ENCODE data around the gene FTH1.
A peak's percentile ranks its signal among the peaks of the same experiment; 100 is the strongest.
"Not testable (repeated sequence)": the region's sequence is repeated elsewhere in the genome, so short reads cannot be mapped to it uniquely, and the experiment has no call there.

FTH1 gene

GRCh38 chr11:61963282-61964057 lies 4.0 kb downstream of the FTH1 start:
- no peak for DNase-seq (ENCODE audit: low spot score)

GRCh38 chr11:61963016-61963281 lies 4.5 kb downstream of the FTH1 start:
- no peak for DNase-seq (ENCODE audit: low spot score)

DNA sequence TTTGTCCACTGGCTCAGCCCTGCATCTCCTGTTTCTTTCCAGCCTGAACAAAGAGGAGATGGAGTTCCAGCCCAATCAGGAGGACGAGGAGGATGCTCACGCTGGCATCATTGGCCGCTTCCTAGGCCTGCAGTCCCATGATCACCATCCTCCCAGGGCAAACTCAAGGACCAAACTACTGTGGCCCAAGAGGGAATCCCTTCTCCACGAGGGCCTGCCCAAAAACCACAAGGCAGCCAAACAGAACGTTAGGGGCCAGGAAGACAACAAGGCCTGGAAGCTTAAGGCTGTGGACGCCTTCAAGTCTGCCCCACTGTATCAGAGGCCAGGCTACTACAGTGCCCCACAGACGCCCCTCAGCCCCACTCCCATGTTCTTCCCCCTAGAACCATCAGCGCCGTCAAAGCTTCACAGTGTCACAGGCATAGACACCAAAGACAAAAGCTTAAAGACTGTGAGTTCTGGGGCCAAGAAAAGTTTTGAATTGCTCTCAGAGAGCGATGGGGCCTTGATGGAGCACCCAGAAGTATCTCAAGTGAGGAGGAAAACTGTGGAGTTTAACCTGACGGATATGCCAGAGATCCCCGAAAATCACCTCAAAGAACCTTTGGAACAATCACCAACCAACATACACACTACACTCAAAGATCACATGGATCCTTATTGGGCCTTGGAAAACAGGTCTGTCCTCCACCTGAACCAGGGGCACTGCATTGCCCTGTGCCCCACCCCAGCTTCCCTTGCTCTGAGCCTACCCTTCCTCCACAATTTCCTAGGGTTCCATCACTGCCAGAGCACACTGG lies 5.0 kb downstream of the FTH1 start:
- no peak for DNase-seq (ENCODE audit: low spot score)

GRCh38 chr11:61961570-61962212 lies 5.7 kb downstream of the FTH1 start:
- DNase-seq (ENCODE audit: low spot score): peak; percentile 62

GRCh38 chr11:61960532-61960931 lies 6.9 kb downstream of the FTH1 start:
- no peak for DNase-seq (ENCODE audit: low spot score)

GRCh38 chr11:61959678-61960077 lies 7.8 kb downstream of the FTH1 start:
- DNase-seq (ENCODE audit: low spot score): no peak

- DNase-seq (ENCODE audit: low spot score): no peak
Observed at GRCh38 chr11:61959114-61959513, 8.3 kb downstream of the FTH1 start.

DNA sequence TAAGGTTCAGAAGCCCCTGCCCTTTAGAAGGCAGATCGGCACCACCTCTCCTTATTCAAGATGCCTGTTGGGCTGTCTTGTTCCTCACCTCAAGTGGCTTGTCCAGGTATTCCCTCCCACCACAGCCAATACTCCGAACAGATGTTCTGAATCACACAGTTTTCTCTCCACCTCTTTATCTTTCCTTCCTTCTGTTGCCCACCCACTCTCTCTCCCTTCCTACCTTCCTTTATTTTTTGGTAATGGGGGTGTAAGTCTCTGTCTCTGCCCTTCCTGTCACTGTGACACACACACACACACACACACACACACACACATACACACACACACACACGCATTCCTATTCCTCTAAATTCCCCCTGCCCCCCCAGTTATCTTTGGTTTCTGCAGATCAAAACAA lies 8.8 kb downstream of the FTH1 start:
- no peak for DNase-seq (ENCODE audit: low spot score)

DNA sequence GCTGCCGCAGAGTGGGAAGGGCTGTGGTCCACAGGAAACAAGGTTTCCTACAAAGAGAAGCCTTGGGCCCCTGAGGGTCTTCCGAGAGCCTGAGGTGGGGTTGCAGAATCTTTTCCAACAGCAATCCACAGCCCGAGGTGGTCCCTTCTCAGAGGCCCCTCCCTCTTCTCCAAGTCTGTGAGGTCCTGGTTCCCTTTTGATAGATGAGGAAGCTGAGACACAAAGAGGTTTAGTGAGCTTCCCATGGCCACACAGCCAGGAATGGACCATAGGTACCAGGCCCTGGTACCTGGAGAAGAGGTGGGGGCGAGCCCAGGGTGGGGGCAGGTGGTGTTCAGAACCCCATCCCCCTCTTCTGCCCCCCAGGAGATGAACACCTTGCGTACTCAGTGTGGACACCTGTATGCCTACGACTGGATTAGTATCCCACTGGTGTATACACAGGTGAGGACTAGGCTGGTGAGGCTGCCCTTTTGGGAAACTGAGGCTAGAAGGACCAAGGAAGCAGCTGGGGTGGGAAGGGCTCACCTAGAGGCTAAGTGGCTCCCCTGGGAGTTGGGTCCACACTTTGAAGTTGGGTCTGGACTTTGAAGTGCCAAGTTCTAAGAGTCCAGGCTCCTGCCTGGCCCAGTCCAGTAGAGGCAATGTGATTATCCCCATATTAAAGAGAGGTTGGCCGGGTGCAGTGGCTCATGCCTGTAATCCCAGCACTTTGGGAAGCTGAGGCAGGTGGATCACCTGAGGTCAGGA lies 10.2 kb downstream of the FTH1 start:
- DNase-seq (ENCODE audit: low spot score): no peak

DNA sequence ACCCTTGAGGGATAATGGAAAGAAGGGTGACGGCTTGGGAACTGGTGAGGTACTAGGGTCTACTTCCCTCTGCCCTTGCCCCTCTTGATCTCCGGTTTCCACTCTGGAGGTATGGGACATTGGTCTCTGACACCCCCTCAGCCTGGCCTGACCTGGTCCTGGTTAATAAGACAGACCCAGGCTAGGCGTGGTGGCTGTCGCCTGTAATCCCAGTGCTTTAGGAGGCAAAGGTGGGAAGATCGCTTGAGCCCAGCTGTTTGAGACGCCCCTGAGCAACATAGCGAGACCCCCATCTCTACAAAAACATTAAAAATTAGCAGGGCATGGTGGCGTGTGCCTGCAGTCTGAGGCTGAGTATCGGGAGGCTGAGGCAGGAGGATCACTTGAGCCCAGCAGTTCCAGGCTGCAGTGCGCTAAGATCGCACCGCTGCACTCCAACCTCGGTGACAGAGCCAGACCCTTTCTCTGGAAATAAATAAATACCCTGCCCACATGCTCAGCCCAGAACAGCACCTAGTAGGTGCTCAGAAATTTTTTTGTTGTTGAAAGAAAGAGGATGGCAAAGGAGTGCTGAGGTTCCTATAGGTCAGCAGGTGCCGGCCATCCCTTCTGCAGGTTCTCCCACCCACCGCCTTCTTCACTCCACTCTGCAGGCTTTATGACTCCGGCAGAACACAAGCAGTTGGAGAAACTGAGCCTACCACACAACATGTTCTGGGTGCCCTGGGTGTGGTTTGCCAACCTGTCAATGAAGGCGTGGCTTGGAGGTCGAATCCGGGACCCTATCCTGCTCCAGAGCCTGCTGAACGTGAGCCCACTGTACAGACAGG lies 11.0 kb downstream of the FTH1 start:
- no peak for DNase-seq (ENCODE audit: low spot score)

- DNase-seq (ENCODE audit: low spot score): no peak
Observed at GRCh38 chr11:61955422-61956135, 11.9 kb downstream of the FTH1 start.

- peak; percentile 88 for DNase-seq (ENCODE audit: low spot score)
Observed at GRCh38 chr11:61954851-61955421, 12.5 kb downstream of the FTH1 start.

DNA sequence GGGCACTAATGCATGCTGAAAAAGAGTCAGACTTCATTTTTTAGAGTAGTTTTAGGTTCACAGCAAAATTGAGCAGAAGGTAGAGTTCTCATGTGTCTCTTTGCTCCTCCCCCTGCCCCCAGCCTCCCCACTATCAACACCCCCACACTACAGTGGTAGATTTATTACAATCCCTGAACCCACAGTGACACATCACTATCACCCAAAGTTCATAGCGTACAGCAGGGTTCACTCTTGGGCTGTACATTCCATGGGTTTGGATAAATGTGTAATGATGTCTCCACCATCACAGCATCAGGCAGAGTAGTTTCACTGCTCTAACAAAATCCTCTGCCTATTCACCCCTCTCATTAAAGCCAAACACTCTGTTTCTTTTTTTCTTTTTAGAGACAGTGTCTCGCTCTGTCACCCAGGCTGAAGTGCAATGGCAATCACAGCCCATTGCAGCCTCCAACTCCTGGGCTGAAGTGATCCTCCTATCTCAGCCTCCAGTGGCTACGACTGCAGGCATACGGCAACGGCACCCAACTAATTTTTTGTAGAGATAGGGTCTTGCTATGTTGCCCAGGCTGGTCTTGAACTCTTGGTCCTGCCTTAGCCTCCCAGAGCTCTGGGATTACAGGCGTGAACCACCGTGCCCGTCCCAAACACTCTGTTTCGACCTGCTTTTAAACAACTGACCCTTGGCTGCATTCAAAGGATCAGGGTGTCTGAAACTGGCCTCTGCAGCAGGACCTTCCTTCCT lies 13.2 kb downstream of the FTH1 start:
- DNase-seq (ENCODE audit: low spot score): no peak

- not testable (repeated sequence) for DNase-seq (ENCODE audit: low spot score)
Observed at GRCh38 chr11:61953632-61954031, 13.8 kb downstream of the FTH1 start.

DNA sequence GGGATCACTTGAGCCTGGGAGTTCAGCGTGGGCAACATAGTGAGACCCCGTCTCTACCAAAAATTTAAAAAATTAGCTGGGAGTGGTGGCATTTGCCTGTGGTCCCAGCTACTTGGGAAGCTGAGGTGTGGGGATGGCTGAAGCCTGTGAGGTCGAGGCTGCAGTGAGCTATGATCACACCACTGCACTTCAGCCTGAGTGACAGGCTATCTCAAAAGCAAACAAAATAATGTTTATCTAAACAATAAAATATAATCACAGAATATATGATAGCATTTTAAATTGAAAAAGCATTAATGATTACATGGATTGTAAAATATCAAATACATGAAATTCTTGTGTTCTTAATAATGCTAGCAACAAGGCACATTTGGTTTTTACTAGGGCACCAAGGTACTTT lies 14.6 kb downstream of the FTH1 start:
- no peak for DNase-seq (ENCODE audit: low spot score)

GRCh38 chr11:61951484-61952135 lies 15.8 kb downstream of the FTH1 start:
- DNase-seq (ENCODE audit: low spot score): no peak

DNA sequence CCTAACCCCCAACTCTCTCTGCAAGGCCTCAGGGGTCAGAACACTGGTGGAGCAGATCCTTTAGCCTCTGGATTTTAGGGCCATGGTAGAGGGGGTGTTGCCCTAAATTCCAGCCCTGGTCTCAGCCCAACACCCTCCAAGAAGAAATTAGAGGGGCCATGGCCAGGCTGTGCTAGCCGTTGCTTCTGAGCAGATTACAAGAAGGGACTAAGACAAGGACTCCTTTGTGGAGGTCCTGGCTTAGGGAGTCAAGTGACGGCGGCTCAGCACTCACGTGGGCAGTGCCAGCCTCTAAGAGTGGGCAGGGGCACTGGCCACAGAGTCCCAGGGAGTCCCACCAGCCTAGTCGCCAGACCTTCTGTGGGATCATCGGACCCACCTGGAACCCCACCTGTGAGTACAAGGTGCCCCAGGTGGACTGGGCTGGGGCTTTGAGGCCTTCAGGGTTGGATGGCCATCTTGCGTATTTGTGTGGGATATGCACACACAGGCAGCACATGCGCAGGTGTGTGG lies 17.3 kb downstream of the FTH1 start, which contains the start of gene BEST1:
BEST1 (plus strand) TSS at position 317 of the 513 bp plus-strand sequence. CDS start 1,456 bp downstream, outside the sequence.
- DNase-seq (ENCODE audit: low spot score): no peak

GRCh38 chr11:61949169-61950034 lies 18.0 kb downstream of the FTH1 start:
- DNase-seq (ENCODE audit: low spot score): peak; percentile 94
